NCI-H748 (cell line): ENCODE measurements around the gene ADCY9.

Experiments used
- DNase-seq: peaks from one replicate; lab custom pipeline; 2025; ENCODE audit not compliant: unreplicated experiment; lab: John Stamatoyannopoulos, UW

Gene ADCY9

DNA sequence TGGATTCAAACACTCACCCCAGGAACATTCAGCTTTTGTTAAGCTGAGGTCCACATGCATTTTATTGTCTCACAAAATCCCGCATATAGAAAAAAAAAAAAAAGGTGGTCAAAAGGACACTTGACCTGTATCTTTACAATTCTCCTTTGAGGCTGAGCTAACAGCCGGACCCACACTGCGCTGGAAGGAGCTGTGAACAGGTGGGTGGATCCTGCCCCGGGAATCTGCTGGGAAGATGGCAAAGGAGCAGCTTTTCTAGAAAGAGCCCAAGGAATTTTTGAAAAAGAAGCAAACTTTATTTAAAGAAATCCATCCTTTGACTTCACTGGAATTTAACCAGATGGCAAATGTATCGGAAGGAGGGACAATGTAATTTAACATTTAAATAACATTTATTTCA, 108.1 kb downstream of the ADCY9 start:
- no peak for DNase-seq

GRCh38 chr16:4006397-4006999, 109.7 kb downstream of the ADCY9 start:
- DNase-seq: no peak

DNA sequence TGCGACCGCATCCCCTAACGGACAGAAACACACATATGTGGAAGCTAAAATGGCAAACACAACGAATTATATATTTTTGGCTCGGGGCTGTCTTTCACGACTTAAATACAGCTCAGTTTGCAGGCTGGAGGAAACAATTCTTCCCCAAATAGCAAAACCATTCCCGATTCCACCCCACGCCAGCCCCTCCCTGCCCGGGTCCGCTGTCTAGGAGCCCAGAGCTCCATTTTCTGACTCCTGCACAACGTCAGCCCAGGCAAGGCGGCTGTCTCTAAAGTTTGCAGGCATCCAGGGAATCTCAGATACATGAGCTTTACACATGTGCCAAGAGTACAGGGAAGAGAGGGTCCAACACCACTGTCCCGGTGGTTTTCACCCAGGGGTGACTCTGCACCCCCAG, 110.5 kb downstream of the ADCY9 start:
- DNase-seq: no peak

DNA sequence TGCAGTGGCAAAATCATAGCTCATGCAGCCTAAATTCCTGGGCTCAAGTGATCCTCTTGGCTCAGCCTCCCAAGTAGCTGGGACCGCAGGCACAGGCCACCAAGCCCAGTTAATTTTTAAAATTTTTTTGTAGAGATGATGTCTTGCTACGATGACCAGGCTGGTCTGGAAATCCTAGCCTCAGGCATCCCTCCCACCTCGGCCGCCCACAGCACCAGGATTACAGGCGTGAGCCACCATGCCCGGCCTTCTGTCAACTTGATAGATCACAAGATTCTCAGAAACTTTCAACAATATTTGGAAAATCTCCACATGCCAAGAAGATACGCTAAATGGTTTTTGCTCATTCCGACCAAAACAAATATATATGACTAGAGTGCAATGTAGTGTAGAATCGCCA, 111.0 kb downstream of the ADCY9 start:
- no peak for DNase-seq

GRCh38 chr16:4004206-4004605, 112.0 kb downstream of the ADCY9 start:
- DNase-seq: no peak

DNA sequence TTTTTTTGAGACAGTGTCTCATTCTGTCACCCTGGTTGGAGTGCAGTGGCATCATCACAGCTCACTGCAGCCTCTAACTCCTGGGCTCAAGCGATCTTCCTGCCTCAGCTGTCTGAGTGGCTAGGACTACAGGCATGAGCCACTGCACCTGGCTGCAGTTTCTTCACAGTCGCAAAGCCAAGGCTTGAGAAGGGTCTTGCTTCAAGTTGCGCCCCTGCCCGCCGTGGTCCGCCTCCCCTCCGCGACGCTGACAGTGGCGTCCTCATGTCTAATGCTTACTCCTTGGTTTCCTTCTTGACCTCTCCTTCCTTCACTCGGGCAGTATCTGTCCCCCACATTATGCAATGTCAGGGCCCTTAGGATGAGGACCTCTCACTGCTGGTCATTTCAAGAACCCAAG, 112.7 kb downstream of the ADCY9 start:
- DNase-seq: no peak

DNA sequence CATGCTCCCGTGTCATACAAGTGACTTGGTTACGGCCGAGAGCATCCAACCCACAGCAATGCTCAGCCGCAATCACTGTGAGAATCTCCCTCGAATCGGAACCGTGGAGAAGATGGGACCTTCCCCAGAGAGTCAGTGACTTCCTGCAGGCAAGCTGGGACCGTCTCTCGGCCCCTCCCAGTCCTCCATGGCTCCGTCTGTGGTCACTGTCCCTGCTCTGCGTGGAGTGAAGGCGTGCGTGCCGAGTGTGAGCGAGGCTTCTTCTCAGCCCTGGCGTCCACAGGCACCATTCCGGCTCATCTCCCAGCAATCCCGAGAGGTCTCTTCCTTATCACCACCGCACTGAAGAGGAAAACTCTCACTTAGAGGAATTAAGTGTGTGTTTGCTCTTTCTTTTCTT, 113.1 kb downstream of the ADCY9 start:
- no peak for DNase-seq

GRCh38 chr16:4002121-4002520, 114.1 kb downstream of the ADCY9 start:
- DNase-seq: no peak

DNA sequence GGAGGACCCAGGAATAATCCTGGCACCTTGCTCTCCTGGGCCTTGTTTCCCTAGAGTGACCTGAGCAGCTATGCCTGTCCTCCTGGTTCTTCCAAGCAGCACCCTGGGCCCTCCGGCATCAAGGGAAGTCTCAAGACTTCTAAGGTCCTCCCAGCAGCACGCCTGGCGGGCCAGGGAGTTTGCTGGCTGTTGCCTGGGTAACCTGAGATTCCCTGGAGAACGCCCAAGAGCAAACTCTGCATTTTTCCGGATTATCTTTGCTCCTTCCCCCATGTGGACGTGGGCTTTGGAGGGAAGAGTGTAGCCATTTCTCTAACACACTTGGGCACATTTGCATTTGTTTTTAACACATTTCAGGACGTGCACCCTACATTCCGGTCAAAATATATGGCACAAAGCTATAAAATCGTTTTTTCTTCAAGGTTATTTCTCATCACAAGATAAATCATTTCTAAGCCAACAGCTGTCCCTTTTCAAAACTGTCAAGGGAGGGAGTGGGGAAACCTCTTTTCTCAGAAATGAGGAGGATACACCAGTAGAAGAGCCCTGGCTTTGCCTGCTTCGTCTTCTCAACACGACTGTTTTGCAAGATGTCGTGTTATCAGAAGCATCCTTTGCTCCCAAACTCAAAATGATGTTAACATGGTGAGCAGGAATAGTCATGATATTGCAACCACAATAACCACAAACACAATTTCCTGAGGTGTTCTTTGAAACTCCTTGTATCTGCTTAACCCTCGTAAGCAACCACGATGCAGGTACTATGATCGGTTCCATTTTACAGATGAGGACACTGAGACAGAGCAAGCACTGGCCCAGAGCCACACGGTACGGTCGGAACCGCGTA, 116.5 kb downstream of the ADCY9 start:
- DNase-seq: no peak

DNA sequence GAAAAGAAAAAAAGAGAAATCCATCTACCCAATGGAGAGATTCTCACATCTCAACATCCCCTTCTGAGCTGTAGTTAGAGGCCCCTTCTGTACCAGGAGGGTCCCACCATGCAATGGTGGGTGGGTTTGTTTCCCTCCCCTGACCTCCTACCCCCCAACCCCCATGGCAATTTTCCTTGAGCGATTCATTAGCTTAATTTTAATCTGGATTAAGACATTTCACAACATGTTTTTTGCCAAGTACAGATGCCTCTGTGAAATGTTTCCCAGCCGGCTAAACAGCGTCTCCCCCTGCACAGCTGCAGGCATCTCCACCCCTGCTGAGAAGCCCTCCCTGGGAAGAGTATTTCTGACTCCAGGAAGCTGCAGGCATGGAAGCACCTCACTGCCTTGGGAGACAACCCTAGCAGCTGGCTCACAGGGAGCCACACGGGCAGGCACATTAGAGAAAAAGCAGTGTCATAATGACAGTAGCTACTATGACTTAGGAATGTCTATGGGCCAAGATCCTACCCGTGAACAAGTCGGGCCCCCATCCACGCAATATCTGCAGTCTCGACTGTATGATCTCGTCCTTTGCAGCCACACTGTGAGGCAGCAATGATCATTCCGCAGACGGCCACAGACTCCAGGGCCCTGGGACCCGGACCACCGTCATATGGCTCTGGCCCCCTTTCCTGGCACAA, 117.3 kb downstream of the ADCY9 start:
- DNase-seq: no peak

GRCh38 chr16:3997231-3997841, 118.9 kb downstream of the ADCY9 start:
- DNase-seq: no peak

DNA sequence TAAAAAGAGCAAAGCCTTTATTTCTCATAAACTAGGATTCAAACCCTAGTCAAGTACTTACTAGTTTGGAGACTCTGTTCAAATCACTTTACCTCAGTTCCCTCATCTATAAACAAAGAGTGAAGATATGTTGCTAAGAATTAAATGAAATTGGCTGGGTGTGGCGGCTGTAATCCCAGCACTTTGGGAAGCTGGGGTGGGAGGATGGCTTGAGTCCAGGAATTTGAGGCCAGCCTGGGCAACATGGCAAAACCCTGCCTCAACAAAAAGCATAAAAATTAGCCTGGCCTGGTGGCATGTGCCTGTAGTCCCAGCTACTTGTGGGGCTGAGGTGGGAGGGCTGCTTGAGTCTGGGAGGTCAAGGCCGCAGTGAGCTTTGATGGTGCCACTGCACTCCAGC, 121.2 kb downstream of the ADCY9 start:
- DNase-seq: no peak

- no peak for DNase-seq
Observed at GRCh38 chr16:3993052-3993785, 123.0 kb downstream of the ADCY9 start.

GRCh38 chr16:3992297-3993051, 123.8 kb downstream of the ADCY9 start:
- peak; percentile 58 for DNase-seq

GRCh38 chr16:3988824-3989223, 127.4 kb downstream of the ADCY9 start:
- DNase-seq: no peak

DNA sequence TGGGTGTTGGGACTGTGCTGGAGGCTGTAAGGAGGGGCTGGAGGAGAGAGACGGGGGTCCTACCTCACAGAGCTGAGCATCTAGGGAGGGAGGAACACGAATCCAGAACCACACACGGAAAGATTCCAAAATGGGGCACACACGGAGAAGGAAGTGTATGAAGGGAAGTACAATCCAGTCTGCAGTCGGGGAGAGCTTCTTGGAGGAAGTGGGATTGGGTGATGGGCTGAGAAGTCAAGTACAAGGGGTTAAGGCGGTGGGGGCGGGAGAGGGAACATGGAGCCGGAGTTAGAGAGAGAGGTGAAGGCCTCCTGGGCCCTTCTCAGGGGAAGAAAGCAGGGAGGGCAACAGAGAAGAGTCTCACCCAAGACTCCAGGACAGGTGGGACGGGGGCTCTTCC, 128.2 kb downstream of the ADCY9 start:
- no peak for DNase-seq

GRCh38 chr16:3987231-3987630, 129.0 kb downstream of the ADCY9 start:
- DNase-seq: no peak

DNA sequence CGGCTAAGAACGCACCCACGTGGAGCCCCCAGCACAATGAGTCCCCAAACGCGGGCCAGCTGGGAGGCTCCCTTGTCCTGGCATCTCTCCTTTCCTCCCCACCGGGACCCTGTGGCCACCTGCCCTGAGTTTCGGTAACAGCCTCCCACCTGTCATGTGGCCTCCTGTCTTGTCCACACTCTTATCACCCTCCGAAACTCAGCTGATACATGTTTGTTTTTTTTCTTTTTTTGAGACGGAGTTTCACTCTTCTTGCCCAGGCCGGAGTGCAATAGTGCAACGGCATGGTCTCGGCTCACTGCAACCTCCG, 130.1 kb downstream of the ADCY9 start:
- DNase-seq: no peak

DNA sequence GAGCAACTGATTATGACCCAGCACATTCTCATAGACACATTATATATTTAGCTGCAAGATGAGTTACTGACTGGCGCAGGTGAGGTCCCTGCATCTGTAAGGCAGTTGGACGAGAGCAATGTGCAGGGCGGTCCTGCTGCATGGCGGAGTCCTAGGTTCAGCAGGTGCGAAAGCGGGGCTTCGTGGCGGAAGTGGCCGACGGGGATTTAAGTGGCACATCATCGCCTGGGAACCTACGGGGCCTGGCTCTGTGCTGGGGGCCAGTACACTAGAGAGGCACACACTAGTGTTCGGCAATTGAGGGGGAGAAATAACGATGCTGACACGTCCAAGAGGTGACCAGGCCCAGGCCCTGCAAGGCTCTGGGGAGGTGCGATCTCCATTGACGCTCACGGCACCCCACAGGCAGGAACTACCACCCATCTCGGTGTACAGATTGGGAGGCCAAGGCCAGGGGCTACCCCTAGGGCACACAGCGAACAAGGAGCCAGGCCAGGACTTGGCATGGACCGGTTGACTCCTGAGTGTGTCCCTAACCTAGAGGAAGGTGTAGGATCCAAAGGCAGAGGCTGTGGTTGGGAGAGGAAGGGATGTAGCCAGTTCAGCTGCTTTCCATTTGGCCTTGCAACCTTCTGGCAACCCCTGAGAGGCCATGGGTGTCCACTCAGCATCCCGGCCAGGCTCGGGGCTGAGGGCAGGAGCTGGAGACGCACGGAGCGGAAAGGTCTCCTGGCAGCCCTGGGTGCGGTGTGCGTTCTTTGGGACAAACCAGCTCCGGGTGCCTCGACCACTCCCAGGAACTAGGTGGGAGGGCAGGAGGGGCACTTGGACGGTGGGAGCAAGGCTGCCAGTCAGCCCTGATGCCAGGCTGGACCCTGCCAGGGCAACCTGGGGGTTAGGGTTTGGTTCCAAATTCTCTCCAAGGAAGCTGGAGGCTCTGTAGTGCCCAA, 131.9 kb downstream of the ADCY9 start:
- no peak for DNase-seq
